ENCODE results near the gene NDUFAF8.

The NDUFAF8 gene

DNA sequence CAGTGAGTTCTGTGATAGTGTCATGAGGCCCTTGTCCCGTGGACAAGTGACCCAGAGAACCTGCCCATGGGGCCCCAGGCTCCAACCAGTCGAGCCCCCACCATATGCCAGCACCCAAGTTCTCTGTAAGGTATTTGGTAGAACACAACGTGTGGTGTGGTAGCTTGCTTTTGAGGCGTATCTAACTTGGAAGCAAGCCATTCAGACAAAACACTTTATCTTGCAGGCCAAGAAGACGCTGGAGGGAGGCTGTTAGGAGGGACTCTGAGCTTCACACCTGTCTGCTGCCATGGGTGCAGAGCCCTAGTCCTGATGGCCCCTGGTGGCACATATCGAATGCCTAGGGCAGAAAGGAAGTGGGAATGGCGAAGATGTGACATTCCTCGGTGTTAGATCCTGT lies 1.6 kb downstream of the NDUFAF8 start:
- no peak for DNase-seq

DNA sequence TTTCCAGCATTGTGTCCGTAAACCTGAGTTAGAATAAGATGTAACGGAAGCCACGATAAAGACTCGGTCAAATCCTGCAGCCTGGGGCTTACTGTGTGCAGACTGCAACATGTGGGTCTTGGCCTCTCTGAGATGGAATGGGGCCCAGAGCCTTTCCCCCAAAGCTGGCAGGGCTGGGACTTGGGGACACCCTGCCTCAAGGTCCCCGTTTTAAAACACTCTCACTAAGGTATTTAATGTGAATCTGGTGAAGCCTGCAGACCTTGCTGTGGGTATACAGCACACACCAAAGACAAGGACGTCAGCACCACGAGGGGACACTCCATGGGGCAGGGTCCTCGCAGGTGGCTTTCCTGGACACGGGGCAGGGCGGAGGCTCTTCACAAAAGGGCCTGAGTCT lies 2.1 kb downstream of the NDUFAF8 start:
- DNase-seq = no peak

DNA sequence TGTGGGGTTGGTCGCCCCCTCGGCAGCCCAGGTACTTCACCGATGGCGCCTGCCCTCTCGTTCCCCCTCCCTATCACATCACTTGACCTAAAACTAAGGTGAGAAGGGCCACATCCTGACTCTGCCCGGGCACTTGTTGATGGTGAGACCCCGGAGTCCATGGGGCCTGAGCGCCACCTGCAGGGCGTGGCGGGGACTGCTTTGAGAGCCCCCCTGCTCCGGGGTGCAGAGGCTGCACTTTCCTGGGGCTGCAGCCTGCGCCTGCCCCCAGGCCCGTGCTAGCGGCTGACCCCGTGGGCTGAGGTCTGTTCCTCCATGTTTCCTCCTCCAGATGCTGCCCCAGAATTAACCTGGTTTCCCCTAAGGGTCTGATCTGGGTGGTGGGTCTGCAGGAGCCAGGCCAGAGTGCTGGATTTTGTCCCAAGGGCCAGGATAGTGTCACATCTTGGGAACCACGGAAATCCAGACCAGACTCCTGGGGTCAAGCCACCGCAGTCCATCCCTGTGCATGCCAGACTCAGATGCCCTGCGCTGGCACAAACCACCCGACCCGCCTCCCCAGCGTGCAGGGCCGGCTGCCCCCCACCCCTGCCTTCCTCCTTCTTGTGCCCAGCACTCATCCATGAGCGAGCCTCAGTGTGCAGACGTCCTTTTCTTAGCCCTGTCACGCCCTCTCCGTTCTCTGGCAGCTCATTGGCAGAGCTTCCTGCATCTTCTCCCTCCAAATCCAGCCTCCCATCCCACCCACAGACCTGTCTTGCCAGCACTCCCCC lies 2.7 kb downstream of the NDUFAF8 start:
- DNase-seq = peak; percentile 2 to 37

DNA sequence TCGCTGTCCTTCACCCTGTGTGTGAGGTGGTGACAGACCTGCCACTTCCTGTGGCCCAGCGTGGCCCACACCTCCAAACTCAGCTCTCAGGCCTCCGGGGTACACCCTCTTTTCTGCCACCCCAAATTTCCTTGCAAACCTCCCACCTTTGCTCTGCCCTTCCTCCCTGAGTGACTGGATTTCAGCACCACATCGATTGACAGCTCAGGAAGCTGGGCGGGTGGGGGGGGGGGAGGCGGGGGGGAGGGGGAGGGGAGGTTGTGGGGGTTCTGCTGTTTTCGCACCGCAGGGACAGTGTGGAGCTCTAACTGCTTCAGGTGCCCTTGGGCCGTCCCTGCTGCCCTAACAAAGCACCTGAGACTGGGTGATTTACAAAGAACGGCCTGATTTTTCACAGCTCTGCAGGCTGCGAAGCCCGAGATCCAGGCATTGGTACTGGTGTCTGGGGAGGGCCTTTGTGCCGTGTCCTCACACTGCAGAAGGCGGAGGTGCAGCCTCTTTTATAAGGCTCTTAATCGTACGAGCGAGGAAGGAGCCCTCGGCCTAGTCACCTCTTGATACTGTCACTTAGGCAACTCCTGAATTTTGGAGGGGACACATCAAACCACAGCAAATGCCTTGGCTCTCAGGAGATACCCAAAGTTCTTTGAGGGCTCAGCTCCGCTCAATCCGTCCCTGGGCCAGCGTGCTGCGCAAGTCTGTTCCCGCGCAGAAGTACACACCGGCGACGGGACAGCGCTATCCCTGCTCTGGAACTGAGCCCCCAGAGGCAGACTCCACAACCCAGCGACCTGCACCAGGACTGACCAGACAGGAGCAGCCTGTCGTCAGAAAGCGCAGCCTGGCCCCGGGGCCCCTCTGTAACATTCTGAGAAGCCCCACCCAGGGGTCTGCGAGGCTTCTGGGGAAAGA lies 3.6 kb downstream of the NDUFAF8 start:
- DNase-seq = no peak

DNA sequence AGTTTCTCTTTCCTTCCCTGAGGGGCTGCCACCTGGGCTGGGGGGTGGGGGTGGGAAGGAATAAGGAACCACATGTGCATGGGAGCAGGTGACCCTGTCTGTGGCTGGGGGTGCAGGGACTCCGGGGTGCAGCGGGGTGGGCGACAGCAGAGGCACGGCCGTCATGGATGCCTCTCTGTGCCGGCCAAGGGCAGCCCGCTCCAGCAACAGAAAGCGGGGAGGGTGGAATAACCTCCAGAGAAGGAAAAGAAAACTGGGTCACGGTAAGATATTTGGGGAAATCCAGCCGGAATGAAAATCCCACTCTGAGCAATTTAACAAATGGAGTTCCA lies 4.2 kb downstream of the NDUFAF8 start:
- DNase-seq = no peak

DNA sequence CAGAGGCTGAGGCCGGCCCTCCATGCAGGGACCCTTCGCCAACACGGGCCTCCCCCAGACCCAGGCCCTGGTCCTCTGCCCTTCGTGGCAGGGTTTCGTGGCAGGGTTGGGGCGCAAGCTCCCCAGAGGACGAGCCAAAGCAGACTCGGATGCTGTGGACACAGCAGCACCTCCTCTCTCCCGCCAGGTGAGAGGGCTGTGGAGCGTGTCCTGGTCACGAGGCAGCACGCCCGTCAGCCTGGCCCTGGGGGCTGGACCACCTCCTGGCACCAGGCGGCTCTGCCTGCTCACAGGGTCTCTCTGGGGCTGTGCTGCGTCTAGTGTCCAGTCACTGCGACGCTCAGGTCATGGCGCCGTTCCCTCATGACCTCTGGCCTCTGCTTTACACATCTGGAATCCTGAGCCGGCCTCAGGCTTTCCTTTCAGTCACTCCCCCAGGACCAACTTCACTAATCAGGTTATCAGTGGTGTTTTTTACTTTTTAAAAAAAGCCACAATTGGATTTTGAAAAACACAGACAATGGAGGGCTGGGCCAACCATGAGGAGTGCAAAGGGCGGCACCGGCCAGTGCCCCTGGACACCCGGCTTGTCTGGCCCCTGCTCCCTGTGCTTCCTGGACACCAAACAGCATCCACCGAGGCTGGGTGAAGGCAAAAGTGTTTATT lies 5.4 kb downstream of the NDUFAF8 start:
- no peak for DNase-seq

DNA sequence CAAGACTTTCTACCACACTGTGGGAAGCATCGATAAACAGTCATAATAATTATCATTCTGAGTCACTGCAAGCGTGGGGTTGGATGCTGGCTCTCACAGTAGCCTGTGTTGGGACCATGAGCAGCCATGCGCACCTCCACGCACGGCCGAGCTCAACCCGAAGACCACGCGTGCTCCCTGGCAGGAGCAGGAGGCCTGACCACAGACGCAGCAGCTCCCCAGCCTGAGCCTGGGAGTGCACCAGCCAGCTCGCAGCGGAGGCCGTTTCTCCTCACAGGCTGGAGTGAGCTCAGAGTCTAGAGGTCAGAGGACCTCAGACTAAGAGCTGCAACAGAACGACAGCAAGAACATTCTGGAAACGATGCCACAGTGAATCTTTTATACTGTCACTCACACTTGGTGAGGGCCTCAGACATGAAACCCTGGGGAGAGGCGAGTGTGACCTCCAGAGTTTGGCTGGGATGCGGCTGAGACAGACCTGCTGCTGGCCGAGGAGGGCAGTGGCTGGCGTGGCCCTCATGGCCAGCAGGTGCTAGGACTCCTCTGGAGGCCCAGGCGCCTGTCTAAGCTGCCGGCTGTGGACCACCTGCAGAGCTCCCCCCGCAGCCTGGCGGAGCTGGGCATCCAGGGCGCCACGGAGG lies 6.0 kb downstream of the NDUFAF8 start:
- DNase-seq = no peak

DNA sequence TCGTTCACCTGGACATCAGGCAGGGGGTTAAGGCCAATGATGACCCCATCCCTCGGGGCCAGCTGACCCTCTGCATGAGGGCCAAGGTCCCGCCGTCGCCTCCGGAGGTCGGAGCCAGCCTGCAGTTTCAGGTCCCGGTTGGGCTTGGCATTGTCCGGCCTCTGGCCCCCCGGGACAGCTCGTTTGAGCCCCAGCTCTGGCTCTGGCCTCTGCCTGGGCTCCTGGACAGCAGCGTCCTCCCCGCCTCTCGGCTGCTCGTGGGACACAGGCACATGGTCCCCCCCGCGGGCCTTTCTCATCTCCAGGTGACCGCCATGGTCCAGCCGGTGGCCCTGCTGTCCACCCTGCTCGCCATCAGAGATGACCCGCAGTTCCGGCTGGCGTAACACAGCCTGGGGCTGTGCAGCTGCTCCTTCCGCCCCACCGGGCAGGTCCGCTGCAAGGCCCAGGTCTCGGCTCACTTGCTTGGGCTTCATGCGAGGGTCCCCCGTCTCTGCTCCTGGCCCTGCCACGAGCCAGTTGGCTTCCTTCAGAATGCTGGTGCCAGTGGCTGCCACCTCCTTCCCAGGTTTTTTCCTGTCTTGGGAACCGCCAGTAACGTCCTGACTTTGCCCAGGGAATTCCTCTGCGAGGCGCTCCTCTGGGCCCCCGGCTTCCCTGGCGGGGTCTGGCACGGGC lies 6.7 kb downstream of the NDUFAF8 start:
- no peak for DNase-seq

DNA sequence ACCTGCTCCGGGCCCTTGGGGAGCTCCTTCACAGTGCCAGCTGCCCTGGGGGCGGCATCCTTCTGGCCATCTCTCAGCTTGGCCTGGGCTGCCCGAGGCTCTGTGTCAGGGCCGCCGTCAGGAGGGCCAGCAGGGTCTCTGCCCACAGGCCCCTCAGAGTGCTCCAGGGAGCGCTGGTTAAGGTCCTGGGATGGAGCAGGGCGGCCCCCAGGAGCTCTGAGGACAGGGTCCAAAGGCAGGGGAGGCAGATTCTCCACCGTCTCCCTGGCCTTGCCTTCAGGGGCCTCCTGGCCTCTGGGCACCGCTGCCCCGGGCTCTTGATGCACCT lies 7.2 kb downstream of the NDUFAF8 start:
- DNase-seq = no peak

DNA sequence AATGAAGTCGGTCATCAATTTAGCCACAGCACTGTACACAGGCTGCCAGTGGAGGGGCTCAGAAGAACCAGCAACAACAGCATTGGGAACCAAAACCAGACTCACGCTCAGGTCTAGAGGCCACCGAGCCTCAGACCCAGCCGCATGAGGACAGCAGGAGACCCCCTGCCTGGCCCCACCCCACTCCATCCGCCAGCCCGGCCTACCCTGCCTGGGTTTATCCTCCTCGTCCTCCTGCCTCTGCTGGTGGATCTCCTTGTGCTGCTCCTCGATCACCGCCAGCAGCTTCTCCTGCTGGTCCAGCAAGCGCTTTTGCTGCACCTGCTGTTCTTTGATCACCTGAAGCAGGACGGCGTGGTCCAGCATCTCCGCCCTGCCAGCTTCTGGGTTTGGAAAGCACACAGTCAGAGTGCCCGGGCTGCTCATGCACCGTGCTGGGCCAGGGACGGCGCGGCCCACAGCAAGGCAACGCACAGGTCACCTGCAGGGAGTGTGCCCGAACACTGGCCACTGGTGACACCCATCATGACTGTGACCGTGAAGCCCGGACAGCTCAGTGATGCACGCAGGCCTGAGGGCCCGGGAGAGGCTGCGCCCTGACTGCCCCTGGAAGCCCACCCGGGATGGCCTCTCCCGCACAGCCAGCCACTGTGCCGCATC lies 7.7 kb downstream of the NDUFAF8 start:
- DNase-seq = no peak

DNA sequence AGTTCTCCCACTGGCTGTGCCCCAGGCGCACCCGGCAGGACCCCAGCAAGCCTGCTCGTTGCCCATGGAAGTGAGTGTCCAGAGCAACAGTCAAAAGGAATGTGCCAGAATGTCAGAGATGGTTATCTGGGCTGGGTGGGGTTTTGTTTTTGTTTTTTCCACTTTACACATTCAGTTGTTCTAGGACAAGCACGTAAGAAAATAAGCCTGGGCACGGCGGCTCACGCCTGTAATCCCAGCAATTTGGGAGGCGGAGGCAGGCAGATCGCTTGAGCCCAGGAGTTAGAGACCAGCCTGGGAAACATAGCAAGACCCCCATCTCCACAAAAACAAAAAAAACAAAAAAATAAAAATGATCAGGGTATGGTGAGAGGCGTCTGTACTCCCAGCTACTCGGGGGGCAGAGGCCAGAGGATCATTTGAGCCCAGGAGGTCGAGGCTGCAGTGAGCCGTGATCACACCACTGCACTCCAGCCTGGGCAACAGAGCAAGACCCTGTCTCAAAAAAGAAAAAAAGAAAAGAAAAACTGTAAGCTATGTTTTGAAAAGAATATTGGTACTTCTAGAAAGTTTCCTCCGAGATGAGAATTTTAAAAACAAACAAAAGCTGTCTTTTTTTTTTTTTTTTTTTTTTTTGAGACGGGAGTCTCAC lies 8.3 kb downstream of the NDUFAF8 start:
- DNase-seq = no peak

DNA sequence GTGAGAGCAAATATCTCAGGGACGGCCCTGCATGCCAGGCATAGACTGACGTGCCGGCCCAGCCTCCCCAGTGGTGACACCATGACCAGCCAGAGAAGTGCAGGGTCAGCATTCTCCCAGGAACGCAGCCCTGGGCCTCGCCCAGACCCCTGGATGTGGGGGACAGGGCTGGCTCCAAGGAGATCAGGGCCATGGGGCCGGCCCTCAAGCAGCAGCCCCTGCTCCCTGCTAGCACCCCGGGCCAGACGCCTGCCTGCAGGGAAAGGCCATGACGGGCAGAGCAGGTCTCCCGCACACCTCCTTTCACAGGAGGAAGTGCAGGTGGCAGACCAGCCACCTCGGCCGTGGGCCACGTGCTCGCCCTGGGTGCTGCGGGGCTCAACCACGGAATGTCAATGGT lies 9.5 kb downstream of the NDUFAF8 start:
- DNase-seq = no peak

DNA sequence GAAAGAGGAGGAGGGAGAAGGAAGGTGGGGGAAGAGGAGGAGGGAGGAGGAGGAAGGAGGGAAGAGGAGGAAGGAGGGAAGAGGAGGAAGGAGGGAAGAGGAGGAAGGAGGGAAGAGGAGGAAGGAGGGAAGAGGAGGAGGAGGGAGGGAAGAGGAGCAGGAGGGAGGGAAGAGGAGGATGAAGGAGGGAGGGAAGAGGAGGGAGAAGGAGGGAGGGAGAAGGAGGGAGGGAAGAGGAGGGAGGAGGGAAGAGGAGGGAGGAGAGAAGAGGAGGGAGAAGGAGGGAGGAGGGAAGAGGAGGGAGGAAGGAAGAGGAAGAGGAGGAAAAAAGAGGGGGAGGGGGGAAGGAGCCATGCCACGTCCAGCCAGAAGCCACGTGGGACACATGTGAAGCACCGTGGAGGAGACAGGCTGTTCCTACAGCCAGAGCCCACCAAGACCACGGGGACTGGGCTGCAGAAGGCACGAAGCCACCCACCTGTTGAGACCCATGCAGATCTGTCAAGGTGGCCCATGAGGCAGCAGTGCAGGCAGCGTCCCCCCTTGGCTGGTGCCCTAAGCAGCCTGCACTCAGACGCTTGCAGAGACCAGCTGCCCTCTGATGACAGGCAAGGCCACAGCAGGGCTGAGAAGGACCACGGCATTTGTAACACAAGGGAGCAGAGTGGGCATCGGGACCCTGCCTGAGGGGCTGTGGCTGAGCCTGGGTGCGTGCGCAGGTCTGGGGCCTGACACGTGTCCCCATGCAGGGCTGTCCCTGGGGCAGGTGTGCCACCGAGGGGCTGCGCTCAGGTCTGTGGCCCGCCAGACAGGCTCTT lies 10.3 kb downstream of the NDUFAF8 start:
- DNase-seq = peak in 1 of 2 donors; percentile 7

DNA sequence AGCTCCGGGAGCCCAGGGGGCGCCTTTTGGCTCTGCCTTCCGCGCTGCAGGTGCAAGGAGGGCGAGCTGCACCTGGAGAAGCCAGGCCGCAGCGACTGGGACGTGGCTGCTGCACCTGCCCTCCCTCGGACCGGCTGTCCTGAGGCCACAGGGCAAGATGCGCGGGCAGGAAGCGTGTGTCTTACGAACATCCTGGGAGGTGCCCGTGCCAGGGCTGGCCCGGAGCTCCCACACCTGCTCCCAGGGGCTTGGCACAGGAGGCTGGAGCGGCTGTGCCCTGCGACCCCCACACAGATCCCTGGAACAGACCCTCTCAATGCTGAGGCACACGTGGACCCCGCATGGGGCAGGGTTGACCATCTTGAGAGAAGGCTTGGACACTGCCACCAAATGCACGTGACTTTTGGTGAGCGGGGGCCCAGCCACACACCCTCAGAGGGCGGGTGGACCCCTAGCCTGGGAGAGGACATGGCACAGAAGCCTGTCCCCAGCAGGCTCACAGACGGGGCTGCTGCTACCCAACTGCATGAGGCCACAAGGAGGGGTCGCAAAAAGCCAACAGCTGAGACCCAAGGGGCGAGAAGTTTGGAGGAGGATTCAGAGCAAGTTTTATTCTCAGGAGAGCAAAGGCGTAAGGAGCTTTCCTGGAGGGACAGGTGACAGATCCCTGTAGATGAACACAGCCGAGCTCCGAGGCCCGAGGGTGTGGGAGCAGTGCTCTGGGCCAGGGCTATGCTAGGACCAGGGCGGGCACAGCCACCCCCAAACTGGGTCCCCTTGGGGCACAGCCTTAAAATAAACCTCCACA lies 11.4 kb downstream of the NDUFAF8 start:
- DNase-seq = no peak

DNA sequence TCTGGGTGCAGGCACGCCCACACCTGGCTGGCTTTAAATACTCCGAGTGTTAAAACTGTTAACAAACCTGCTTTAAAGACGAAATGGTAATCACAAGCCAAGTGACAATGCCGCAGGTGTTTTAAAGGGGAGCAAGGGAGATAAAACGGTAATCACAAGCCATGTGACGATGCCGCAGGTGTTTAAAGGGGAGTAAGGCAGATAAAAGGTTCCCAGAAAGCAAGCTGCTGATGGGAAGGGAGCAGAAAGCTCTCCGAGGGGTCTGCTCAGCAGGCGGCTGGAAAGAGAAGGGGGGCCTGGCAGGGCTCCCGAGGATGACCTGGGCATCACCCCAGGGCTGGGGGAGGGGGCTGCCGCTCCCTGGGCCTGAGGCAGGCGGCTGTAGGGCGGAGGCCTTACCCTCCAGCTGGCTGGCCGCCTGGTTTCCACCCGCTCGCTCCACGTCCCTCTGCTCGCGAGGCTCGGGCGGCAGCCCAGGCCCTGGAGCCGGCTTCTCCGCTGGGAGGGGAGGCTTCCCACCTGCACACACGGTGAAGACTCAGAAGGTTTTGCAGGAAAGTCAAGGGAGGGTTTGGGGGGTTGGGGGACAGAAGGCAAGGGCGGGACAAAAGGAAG lies 12.1 kb downstream of the NDUFAF8 start:
- no peak for DNase-seq

DNA sequence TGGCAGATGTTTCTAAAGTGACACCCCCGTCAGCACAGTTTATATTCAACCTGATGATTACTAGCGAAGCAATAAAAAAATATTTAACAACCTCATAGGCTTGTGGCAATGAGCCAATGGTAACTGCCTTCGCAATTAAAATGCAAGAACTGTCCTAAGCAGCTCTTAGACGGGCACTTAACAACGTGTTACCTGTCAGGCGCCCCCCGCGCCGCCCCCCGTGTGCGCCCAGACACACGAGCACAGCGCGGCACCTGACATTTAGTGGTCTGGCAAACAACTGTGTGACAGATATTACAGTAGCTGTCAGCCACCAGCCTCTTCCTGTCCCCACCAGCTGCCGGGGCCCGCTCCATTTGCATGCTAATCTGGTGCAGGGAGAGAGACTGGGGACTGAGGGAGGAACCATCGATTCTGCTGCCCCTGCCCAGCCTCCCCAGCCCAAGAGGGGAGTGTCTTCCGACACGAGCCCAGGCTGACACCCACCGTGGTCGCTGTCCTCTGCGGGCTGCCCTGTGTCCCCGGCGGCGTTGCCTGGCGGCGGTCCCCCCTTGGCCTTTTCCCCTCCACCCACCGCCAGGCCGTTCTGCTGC lies 12.7 kb downstream of the NDUFAF8 start:
- no peak for DNase-seq

DNA sequence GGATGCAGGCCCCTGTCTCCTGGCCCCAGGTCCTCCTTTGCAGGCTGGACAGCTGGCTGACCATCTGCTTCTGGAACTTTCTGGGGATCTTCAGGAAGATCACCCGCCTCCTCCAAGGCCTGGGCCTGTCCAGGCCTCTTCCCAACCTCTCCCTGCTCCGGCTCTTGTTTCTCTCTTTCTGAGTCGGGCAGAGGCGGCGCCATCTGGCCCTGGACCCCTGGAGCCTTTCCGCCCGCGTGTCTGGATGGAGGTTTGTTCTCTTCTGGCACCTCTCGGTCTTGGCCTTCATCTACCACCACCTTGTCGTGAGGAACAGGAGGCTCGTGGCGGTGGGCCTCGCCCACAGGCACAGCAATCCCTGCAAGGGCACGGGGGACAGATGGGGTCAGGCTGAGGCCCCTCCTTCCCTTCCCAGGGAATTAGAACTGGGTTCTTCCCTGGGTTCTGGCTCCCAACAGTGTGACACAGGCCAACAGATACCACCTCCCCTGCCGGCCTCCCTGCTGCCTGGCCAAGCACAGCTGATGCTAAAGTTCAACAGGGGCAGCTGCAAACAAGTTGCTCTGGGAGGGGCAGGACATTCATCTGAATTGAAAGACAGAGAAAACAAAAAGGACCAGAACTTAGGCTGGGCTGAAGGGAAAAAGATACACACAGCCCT lies 13.3 kb downstream of the NDUFAF8 start:
- DNase-seq = no peak

DNA sequence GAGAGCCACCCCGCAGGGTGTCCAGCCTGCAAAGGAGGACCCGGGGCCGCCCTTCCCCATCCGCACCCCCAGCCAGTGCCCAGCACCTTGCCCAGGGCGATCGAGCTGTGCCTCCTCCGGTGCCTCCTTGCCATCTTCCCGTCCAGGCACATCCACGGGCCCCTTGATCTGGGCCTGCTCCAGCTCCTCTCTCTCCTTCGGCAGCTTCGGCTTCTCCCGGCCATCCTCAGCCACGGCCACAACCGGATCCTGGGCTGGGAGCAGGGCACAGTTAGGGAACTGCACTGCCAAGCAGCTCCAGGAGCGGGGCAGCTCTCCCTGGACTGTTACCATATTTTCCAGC lies 13.8 kb downstream of the NDUFAF8 start:
- DNase-seq = no peak
